Neural progenitor cell (in vitro differentiated cells): ENCODE data around the gene CYB5RL.

Experiments
- CTCF ChIP-seq: fragments of 200-600 bp; sonication (generic); IDR thresholded peaks from 2 replicates; pipeline ENCODE4 v1.5.1; 2017; ENCODE audit warnings: antibody characterized with exemption, mild to moderate bottlenecking
- EZH2 ChIP-seq: fragments of 200-600 bp; sonication (generic); IDR thresholded peaks from 2 replicates; pipeline ENCODE4 v1.6.1; 2017; ENCODE audit warnings: antibody characterized with exemption, mild to moderate bottlenecking, moderate library complexity
- EZH2phosphoT487 ChIP-seq: fragments of 200-600 bp; sonication (generic); IDR thresholded peaks from 2 replicates; pipeline ENCODE4 v1.6.1; 2017; ENCODE audit warnings: antibody characterized with exemption

GRCh38 chr1:54228638-54229079, 28.8 kb upstream of the CYB5RL start:
- TF ChIP-seq CTCF (no peak), EZH2 (no peak), EZH2phosphoT487 (no peak)
